Tibial nerve (tissue), 4 donors: Measurements from ENCODE around the gene COASY. TPM values are rescaled to one million over a fixed set of nuclear protein-coding genes. Genes with fewer than 3 reads are reported as not detected.
"Not testable (repeated sequence)": the region's sequence is repeated elsewhere in the genome, so short reads cannot be mapped to it uniquely, and the experiment has no call there.

ENCODE experiments used
- DNase-seq, 2 donors: peaks; one replicate each; pipeline ENCODE4 v3.0.0-alpha.2; 2019; ENCODE audit warnings: low spot score in 2 of 2
- H3K27ac ChIP-seq, 4 donors: fragments of 200-600 bp; sonication (generic) in 3 of 4; one replicate each; pipeline ENCODE4 v1.5.1; 2017 to 2019; ENCODE audit warnings: mild to moderate bottlenecking in 1 of 4
- H3K27me3 ChIP-seq, 2 donors: fragments of 200-600 bp; sonication (generic) in 1 of 2; one replicate each; pipeline versions ENCODE4 v1.5.1 to v1.6.0; 2017 to 2019
- H3K36me3 ChIP-seq, 3 donors: fragments of 200-600 bp; sonication (generic); one replicate each; pipeline ENCODE4 v1.5.1; 2018 to 2019
- H3K4me1 ChIP-seq, 4 donors: fragments of 200-600 bp; sonication (generic) in 3 of 4; one replicate each; pipeline ENCODE4 v1.5.1; 2017 to 2019
- H3K4me3 ChIP-seq, 4 donors: fragments of 200-600 bp; sonication (generic) in 3 of 4; one replicate each; pipeline ENCODE4 v1.5.1; 2017 to 2019; ENCODE audit warnings: mild to moderate bottlenecking in 1 of 4, moderate library complexity in 1 of 4
- H3K9me3 ChIP-seq, 4 donors: fragments of 200-600 bp; sonication (generic) in 3 of 4; one replicate each; pipeline ENCODE4 v1.5.1; 2017 to 2019
- CTCF ChIP-seq, 5 experiments: fragments of 200-600 bp in 3 of 5; fragments of 450-650 bp in 2 of 5; sonication (generic) in 3 of 5; IDR thresholded peaks; one replicate each; pipeline ENCODE4 v1.5.1; 2016 to 2019; ENCODE audit warnings: antibody characterized with exemption in 5 of 5, mild to moderate bottlenecking in 3 of 5, moderate library complexity in 2 of 5
- EP300 ChIP-seq, 2 donors: sonication (generic); formaldehyde crosslinking; IDR thresholded peaks; one replicate each; pipeline ENCODE4 v1.6.1; 2017; ENCODE audit warnings: antibody characterized with exemption in 2 of 2, mild to moderate bottlenecking in 1 of 2
- POLR2A ChIP-seq, 2 donors: fragments of 450-650 bp; IDR thresholded peaks; one replicate each; pipeline ENCODE4 v1.6.1; 2017; ENCODE audit warnings: antibody characterized with exemption in 2 of 2, mild to moderate bottlenecking in 2 of 2, moderate library complexity in 2 of 2
- WGBS, 2 donors: methylation state at CpG; one replicate each; pipeline ENCODE4 v1.1.5; 2018; 5-methylcytosine and 5-hydroxymethylcytosine counted together
- total RNA-seq, 4 donors: library from RNA; depleted of rRNA; stranded (reverse); fragments of >200 nt; gene quantifications; one replicate each; pipeline ENCODE4 v1.1.0, GENCODE V29; 2016

Gene COASY
- total RNA-seq, 4 donors from 2014 or later = 22.9 to 33.9 (median 25.5) TPM

- H3K27me3 ChIP-seq = no peaks in the 10 kb centered on the region
- H3K4me1 ChIP-seq = peaks cover 0 to 40% (median 15%) of the 10 kb centered on the region in 4 donors
- peak overlapping the region in 2 of 4 donors; percentile 82 to 92 for H3K27ac ChIP-seq
- peak overlapping the region in 2 of 4 donors; percentile 74 to 88 for H3K4me3 ChIP-seq
- 72 to 78% methylated on average over 26 to 44 of the region's 45 CpGs for WGBS, 2 donors
- DNase-seq = no peak
- TF ChIP-seq POLR2A (IDR thresholded peaks at IDR 0.05) (no peak), CTCF (IDR thresholded peaks at IDR 0.05) (no peak), EP300 (IDR thresholded peaks at IDR 0.05) (no peak)
- H3K9me3 ChIP-seq = no peaks in the 10 kb centered on the region
- peaks cover 0 to 18% (median 0%) of the 10 kb centered on the region in 3 donors for H3K36me3 ChIP-seq
Measured at GRCh38 chr17:42553161-42553818, 8.7 kb upstream of the COASY start.

- 56 to 70% methylated on average over 8 to 12 of the region's 16 CpGs for WGBS, 2 donors
- peak overlapping the region; percentile 75 to 92 (median 82) for H3K27ac ChIP-seq
- no peak for DNase-seq
- no peaks in the 10 kb centered on the region for H3K9me3 ChIP-seq
- H3K27me3 ChIP-seq = no peaks in the 10 kb centered on the region
- H3K4me3 ChIP-seq = peak overlapping the region; percentile 67 to 88 (median 76)
- peaks cover 0 to 14% (median 0%) of the 10 kb centered on the region in 3 donors for H3K36me3 ChIP-seq
- TF ChIP-seq POLR2A (IDR thresholded peaks at IDR 0.05) (no peak), CTCF (IDR thresholded peaks at IDR 0.05) (no peak), EP300 (IDR thresholded peaks at IDR 0.05) (no peak)
- peaks cover 0 to 34% (median 12%) of the 10 kb centered on the region in 4 donors for H3K4me1 ChIP-seq
Measured at GRCh38 chr17:42553866-42554249, 8.1 kb upstream of the COASY start.

GRCh38 chr17:42554250-42555121, 7.5 kb upstream of the COASY start:
- H3K4me1 ChIP-seq = peaks cover 0 to 33% (median 11%) of the 10 kb centered on the region in 4 donors
- H3K4me3 ChIP-seq = peak overlapping the region; percentile 67 to 88 (median 76)
- H3K9me3 ChIP-seq = no peaks in the 10 kb centered on the region
- peaks cover 0 to 14% (median 0%) of the 10 kb centered on the region in 3 donors for H3K36me3 ChIP-seq
- no peaks in the 10 kb centered on the region for H3K27me3 ChIP-seq
- 0 to 1% methylated on average over 38 to 67 of the region's 82 CpGs for WGBS, 2 donors
- TF ChIP-seq EP300 (IDR thresholded peaks at IDR 0.05) (peak; percentile 57 to 92), POLR2A (IDR thresholded peaks at IDR 0.05) (peak in 1 of 2 donors; percentile 70), CTCF (IDR thresholded peaks at IDR 0.05) (no peak)
- peak overlapping the region; percentile 75 to 92 (median 82) for H3K27ac ChIP-seq
- DNase-seq = peak; percentile 74 to 77

- 26 to 27% methylated on average over 4 of the region's 4 CpGs for WGBS, 2 donors
- no peak for DNase-seq
Measured at GRCh38 chr17:42555122-42555622, 6.8 kb upstream of the COASY start.

GRCh38 chr17:42555961-42556617, 5.9 kb upstream of the COASY start:
- WGBS, 2 donors = 50 to 56% methylated on average over 5 of the region's 5 CpGs
- Histone ChIP-seq H3K4me1 (peaks cover 0 to 45% (median 11%) of the 10 kb centered on the region in 4 donors), H3K36me3 (peaks cover 0 to 14% (median 0%) of the 10 kb centered on the region in 3 donors), H3K27ac (peak overlapping the region in 1 of 4 donors; percentile 83)
- not testable (repeated sequence) for H3K27me3 ChIP-seq, H3K4me3 ChIP-seq, H3K9me3 ChIP-seq, DNase-seq

More at GRCh38 chr17:42555122-42555622, 6.8 kb upstream of the COASY start:
- no peaks in the 10 kb centered on the region for H3K9me3 ChIP-seq
- H3K27me3 ChIP-seq = no peaks in the 10 kb centered on the region
- H3K27ac ChIP-seq = peak overlapping the region; percentile 75 to 92 (median 82)
- TF ChIP-seq CTCF (IDR thresholded peaks at IDR 0.05) (no peak), EP300 (IDR thresholded peaks at IDR 0.05) (no peak), POLR2A (IDR thresholded peaks at IDR 0.05) (no peak)
- H3K36me3 ChIP-seq = peaks cover 0 to 14% (median 0%) of the 10 kb centered on the region in 3 donors
- H3K4me3 ChIP-seq = peak overlapping the region; percentile 67 to 88 (median 76)
- H3K4me1 ChIP-seq = peaks cover 0 to 38% (median 11%) of the 10 kb centered on the region in 4 donors
